Measurements from ENCODE around the gene PTPDC1.
"Not testable (repeated sequence)": the region's sequence is repeated elsewhere in the genome, so short reads cannot be mapped to it uniquely, and the experiment has no call there.

Gene PTPDC1

DNA sequence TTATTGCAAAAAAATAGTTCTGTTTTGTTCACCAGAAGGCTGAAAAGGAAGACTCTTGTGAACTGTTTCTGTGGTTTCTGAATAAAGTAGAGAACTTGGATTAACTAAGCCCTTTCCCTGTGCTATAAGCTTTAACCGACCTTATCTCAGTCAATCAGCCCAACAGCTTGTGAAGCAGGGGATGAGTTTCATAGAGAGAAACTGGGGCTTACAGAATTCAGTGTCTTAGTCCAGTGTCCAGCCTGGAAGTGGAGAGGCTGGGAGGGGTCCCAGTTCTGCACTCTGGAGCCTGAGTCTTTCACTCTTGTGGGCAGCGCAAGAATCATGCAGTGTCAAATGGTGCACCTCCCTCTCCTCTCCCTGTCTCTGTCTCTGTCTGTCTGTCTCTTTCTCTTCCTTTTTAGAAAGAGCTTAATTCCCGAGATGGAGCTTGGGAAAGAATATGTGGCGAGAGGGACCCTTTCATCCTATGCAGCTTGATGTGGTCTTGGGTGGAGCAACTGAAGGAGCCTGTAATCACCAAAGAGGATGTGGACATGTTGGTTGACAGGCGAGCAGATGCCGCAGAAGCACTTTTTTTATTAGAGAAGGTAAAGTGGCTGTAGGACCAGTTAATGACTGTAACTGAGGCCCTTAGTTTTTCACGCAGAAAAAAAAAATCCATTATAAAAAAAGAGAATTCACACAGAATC, 17.0 kb downstream of the PTPDC1 start:
- no peak overlapping the region for H3K4me3 Mint-ChIP-seq
- no peaks in the 10 kb centered on the region for H3K27me3 Mint-ChIP-seq
- no peak for DNase-seq
- H3K27ac Mint-ChIP-seq, result no peak overlapping the region
- ATAC-seq (replicated peaks), result no peak
- H3K9me3 Mint-ChIP-seq, result no peaks in the 10 kb centered on the region
- H3K36me3 Mint-ChIP-seq (ENCODE audit: insufficient read depth), result no peaks in the 10 kb centered on the region
- H3K4me1 Mint-ChIP-seq (ENCODE audit: low read depth in 2 of 2), result no peaks in the 10 kb centered on the region

GRCh38 chr9:94108584-94108983, 24.3 kb downstream of the PTPDC1 start:
- Mint-ChIP-seq H3K4me1 (ENCODE audit: low read depth in 2 of 2) (no peaks in the 10 kb centered on the region), H3K27me3 (no peaks in the 10 kb centered on the region), H3K27ac (no peak overlapping the region), H3K36me3 (ENCODE audit: insufficient read depth) (no peaks in the 10 kb centered on the region), H3K4me3 (no peak overlapping the region), H3K9me3 (no peaks in the 10 kb centered on the region)
- DNase-seq, result no peak
- ATAC-seq (replicated peaks), result no peak

DNA sequence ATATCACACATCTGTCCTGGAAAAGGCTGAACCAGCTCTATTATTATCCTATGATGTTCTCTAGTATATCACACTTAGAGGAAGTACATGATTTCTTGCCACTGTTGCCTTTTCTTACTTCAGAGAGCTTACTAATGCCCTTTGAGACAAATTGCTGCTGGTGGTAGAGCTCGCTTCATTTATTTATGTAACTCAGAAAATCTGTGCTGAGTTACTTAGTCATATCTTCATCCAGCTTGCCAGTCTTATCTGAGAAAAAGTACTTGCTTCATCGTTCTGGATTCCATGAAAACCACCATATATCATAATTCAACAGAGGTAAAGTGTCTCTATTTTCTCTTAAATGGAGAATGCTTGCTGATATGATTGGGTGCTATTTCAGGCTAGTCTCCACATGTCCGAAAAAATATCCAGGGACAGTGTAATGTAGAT, 26.6 kb downstream of the PTPDC1 start:
- H3K27ac Mint-ChIP-seq, result no peak overlapping the region
- no peaks in the 10 kb centered on the region for H3K4me1 Mint-ChIP-seq (ENCODE audit: low read depth in 2 of 2)
- DNase-seq (no peak), ATAC-seq (replicated peaks) (no peak)
- no peaks in the 10 kb centered on the region for H3K36me3 Mint-ChIP-seq (ENCODE audit: insufficient read depth)
- no peak overlapping the region for H3K4me3 Mint-ChIP-seq
- no peaks in the 10 kb centered on the region for H3K27me3 Mint-ChIP-seq
- no peaks in the 10 kb centered on the region for H3K9me3 Mint-ChIP-seq

DNA sequence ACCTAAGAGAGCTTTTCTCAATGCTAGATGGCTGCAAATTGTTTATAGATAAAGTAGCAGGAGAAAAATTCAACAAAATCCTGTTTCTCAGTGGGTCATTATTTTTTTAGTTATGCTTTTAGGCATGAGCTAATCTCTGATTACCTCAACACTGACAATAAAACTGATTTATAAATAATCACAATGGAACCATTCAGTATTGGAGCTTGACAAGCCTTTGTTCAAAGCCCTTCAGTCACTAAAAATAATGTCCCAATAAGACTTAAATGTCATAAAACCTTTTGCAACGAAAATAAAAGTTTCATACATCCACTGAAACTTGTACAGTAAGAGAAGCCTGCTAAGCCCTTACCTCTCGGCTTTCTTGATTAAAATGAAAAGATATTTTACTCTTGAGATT, 27.2 kb downstream of the PTPDC1 start:
- Mint-ChIP-seq H3K27me3 (no peaks in the 10 kb centered on the region), H3K9me3 (no peaks in the 10 kb centered on the region), H3K4me3 (no peak overlapping the region), H3K36me3 (ENCODE audit: insufficient read depth) (no peaks in the 10 kb centered on the region), H3K4me1 (ENCODE audit: low read depth in 2 of 2) (no peaks in the 10 kb centered on the region), H3K27ac (no peak overlapping the region)
- DNase-seq (no peak), ATAC-seq (replicated peaks) (no peak)

- Mint-ChIP-seq H3K36me3 (ENCODE audit: insufficient read depth) (no peaks in the 10 kb centered on the region), H3K4me3 (no peak overlapping the region), H3K4me1 (ENCODE audit: low read depth in 2 of 2) (no peaks in the 10 kb centered on the region), H3K27ac (no peak overlapping the region), H3K27me3 (no peaks in the 10 kb centered on the region), H3K9me3 (no peaks in the 10 kb centered on the region)
- no peak for DNase-seq
- ATAC-seq (replicated peaks), result no peak
Observed at GRCh38 chr9:94112716-94113465, 28.6 kb downstream of the PTPDC1 start.

DNA sequence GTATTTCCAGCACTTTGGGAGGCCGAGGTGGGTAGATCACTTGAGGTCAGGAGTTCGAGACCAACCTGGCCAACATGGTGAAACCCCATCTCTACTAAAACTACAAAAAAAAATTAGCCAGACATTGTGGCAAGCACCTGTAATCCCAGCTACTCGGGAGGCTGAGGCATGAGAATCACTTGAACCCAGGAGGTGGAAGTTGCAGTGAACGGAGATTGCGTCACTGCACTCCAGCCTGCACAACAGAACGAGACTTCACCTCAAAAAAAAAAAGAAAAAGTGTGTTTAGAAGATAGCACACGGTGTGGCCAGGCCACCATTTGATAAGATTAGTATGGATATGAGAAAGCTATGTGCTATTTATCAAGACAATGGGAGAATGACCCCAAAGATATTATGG, 35.8 kb downstream of the PTPDC1 start:
- peak overlapping the region in 1 of 2 donors; percentile 54 for H3K27ac Mint-ChIP-seq
- ATAC-seq (replicated peaks); H3K36me3 Mint-ChIP-seq (ENCODE audit: insufficient read depth); H3K4me3 Mint-ChIP-seq; H3K4me1 Mint-ChIP-seq (ENCODE audit: low read depth in 2 of 2); H3K27me3 Mint-ChIP-seq; DNase-seq; H3K9me3 Mint-ChIP-seq: not testable (repeated sequence)

DNA sequence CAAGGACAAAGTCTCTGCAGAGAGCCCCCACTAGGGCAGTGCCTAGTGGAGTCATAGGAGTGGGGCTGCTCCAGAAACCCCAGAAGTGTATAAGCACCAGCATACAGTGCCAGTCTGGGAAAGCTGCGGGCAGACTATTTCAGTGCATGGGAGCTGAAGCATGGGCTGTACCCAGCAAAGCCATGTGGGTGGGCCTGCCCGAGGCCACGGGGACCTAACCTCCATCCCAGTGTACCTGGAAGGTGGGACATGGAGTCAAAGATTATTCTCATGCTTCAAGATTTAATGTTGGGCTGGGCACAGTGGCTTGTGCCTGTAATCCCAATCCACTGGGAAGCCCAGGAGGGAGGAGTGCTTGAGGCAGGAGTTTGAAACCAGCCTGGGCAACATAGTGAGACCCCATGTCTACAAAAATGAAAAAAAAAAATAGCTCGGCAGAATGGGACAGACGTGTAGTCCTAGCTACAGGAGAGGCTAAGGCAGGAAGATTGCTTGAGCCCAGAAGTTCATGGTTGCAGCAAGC, 36.7 kb downstream of the PTPDC1 start:
- H3K36me3 Mint-ChIP-seq (ENCODE audit: insufficient read depth), result no peaks in the 10 kb centered on the region
- no peaks in the 10 kb centered on the region for H3K27me3 Mint-ChIP-seq
- H3K4me3 Mint-ChIP-seq, result no peak overlapping the region
- no peak for DNase-seq
- no peaks in the 10 kb centered on the region for H3K4me1 Mint-ChIP-seq (ENCODE audit: low read depth in 2 of 2)
- no peaks in the 10 kb centered on the region for H3K9me3 Mint-ChIP-seq
- ATAC-seq (replicated peaks), result no peak
- no peak overlapping the region for H3K27ac Mint-ChIP-seq

GRCh38 chr9:94126844-94127243, 42.6 kb downstream of the PTPDC1 start:
- no peak for ATAC-seq (replicated peaks)
- no peaks in the 10 kb centered on the region for H3K4me1 Mint-ChIP-seq (ENCODE audit: low read depth in 2 of 2)
- no peak overlapping the region for H3K27ac Mint-ChIP-seq
- peaks cover 0 to 8% of the 10 kb centered on the region in 2 donors for H3K9me3 Mint-ChIP-seq
- H3K4me3 Mint-ChIP-seq, result no peak overlapping the region
- peaks cover 0 to 5% of the 10 kb centered on the region in 2 donors for H3K27me3 Mint-ChIP-seq
- no peak for DNase-seq
- H3K36me3 Mint-ChIP-seq (ENCODE audit: insufficient read depth), result no peaks in the 10 kb centered on the region

DNA sequence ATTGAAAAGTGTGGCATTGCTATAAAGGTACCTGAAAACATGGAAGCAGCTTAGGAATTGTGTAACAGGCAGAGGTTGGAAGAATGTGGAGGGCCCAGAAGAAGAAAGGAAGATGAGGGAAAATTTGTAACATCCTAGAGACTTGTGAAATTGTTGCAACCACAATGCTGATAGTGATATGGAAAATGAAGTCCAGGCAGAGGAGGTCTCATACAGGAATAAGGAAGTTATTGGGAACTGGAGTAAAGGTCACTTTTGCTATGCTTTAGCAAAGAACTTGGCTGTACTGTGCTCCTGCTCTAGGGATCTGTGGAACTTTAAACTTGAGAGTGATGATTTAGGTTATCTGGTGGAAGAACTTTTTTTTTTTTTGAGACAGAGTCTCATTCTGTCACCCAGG, 43.5 kb downstream of the PTPDC1 start:
- H3K4me3 Mint-ChIP-seq, result no peak overlapping the region
- no peaks in the 10 kb centered on the region for H3K36me3 Mint-ChIP-seq (ENCODE audit: insufficient read depth)
- H3K9me3 Mint-ChIP-seq, result peaks cover 0 to 8% of the 10 kb centered on the region in 2 donors
- H3K4me1 Mint-ChIP-seq (ENCODE audit: low read depth in 2 of 2), result no peaks in the 10 kb centered on the region
- peaks cover 0 to 14% of the 10 kb centered on the region in 2 donors for H3K27me3 Mint-ChIP-seq
- ATAC-seq (replicated peaks), result no peak
- no peak overlapping the region for H3K27ac Mint-ChIP-seq
- no peak for DNase-seq

- Mint-ChIP-seq H3K36me3 (ENCODE audit: insufficient read depth) (no peaks in the 10 kb centered on the region), H3K9me3 (peaks cover 0 to 8% of the 10 kb centered on the region in 2 donors), H3K27me3 (peaks cover 2 to 18% of the 10 kb centered on the region in 2 donors), H3K4me1 (ENCODE audit: low read depth in 2 of 2) (no peaks in the 10 kb centered on the region), H3K4me3 (no peak overlapping the region), H3K27ac (no peak overlapping the region)
- DNase-seq (no peak), ATAC-seq (replicated peaks) (no peak)
Observed at GRCh38 chr9:94128580-94128979, 44.3 kb downstream of the PTPDC1 start.

GRCh38 chr9:94134629-94135028, 50.4 kb downstream of the PTPDC1 start:
- no peaks in the 10 kb centered on the region for H3K36me3 Mint-ChIP-seq (ENCODE audit: insufficient read depth)
- DNase-seq, result no peak
- no peak overlapping the region for H3K4me3 Mint-ChIP-seq
- no peak for ATAC-seq (replicated peaks)
- H3K4me1 Mint-ChIP-seq (ENCODE audit: low read depth in 2 of 2), result no peaks in the 10 kb centered on the region
- H3K27ac Mint-ChIP-seq, result no peak overlapping the region
- H3K27me3 Mint-ChIP-seq, result peaks cover 13 to 25% of the 10 kb centered on the region in 2 donors
- H3K9me3 Mint-ChIP-seq, result no peaks in the 10 kb centered on the region

GRCh38 chr9:94135222-94135621, 51.0 kb downstream of the PTPDC1 start:
- no peaks in the 10 kb centered on the region for H3K36me3 Mint-ChIP-seq (ENCODE audit: insufficient read depth)
- H3K4me1 Mint-ChIP-seq (ENCODE audit: low read depth in 2 of 2), result no peaks in the 10 kb centered on the region
- H3K27ac Mint-ChIP-seq, result no peak overlapping the region
- H3K27me3 Mint-ChIP-seq, result peaks cover 13 to 25% of the 10 kb centered on the region in 2 donors
- H3K4me3 Mint-ChIP-seq, result no peak overlapping the region
- no peaks in the 10 kb centered on the region for H3K9me3 Mint-ChIP-seq
- ATAC-seq (replicated peaks), result no peak
- DNase-seq, result no peak

DNA sequence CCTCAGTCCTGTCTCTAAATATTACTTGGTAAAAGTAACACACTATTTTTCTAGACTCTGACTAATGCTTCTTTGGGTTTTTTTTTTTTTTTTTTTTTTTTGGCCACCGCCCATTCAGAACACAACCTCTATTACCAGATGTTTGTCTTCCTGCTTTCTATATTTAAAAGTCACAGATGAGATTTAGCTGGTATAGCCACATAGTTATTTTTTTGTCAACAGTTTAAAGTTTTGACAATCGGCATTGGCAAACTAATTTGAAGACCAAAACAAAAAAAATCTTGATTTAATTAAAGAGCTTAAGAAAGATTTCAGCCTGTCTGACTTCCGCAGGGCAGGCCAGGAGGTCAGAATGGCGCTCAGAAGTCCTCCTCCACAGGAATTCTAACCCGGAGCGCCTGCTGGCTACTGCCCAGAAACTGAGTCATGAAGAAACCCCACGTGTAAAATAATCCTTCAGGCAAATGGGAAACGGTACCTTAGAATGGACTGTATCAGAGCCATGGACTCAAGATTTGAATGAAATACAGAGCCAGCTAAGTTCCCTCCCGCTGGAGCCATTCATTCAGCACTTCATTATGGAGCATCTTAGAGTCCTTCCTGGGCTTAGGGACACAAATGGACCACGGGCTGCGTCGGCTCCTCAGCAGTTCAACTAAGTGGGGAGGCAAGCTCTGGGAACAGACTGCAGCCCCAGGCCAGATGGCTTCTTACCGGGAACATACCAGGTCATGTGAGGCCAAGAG, 55.6 kb downstream of the PTPDC1 start:
- H3K27ac Mint-ChIP-seq, result no peak overlapping the region
- H3K9me3 Mint-ChIP-seq, result no peaks in the 10 kb centered on the region
- ATAC-seq (replicated peaks) (no peak), DNase-seq (no peak)
- H3K27me3 Mint-ChIP-seq, result peaks cover 6 to 14% of the 10 kb centered on the region in 2 donors
- no peak overlapping the region for H3K4me3 Mint-ChIP-seq
- H3K36me3 Mint-ChIP-seq (ENCODE audit: insufficient read depth), result no peaks in the 10 kb centered on the region
- H3K4me1 Mint-ChIP-seq (ENCODE audit: low read depth in 2 of 2), result no peaks in the 10 kb centered on the region
